HFF-Myc (cell line): ENCODE measurements around the gene CNIH2.

Experiments
- DNase-seq: peaks from one replicate; pipeline ENCODE4 v3.0.0-alpha.2; 2011; ENCODE audit warnings: low read depth; ENCODE audit errors: extremely low read depth
- H3K4me3 ChIP-seq: replicated peaks from 2 replicates; pipeline ENCODE4 v1.5.1; 2011; ENCODE audit warnings: low read depth, mild to moderate bottlenecking, control low read depth, low read length
- CTCF ChIP-seq: IDR thresholded peaks from 2 replicates; pipeline ENCODE4 v1.5.1; 2012; ENCODE audit warnings: mild to moderate bottlenecking, low read depth, low read length, control low read depth; ENCODE audit errors: missing control alignments

The CNIH2 gene

GRCh38 chr11:66332371-66333219 is 54.6 kb downstream of the CNIH2 start:
- DNase-seq: no peak
- H3K4me3 ChIP-seq: no peak overlapping the region
- no peak for TF ChIP-seq CTCF

- TF ChIP-seq CTCF: no peak
- DNase-seq: no peak
- no peak overlapping the region for H3K4me3 ChIP-seq
These were observed 55.4 kb downstream of the CNIH2 start for GRCh38 chr11:66333220-66333877.
